Tibial nerve (tissue), 4 donors: ENCODE data around the gene LYRM4.

ENCODE experiments used
- EP300 ChIP-seq, 2 donors: sonication (generic); formaldehyde crosslinking; IDR thresholded peaks; one replicate each; pipeline ENCODE4 v1.6.1; 2017; ENCODE audit warnings: antibody characterized with exemption in 2 of 2, mild to moderate bottlenecking in 1 of 2
- POLR2A ChIP-seq, 2 donors: fragments of 450-650 bp; IDR thresholded peaks; one replicate each; pipeline ENCODE4 v1.6.1; 2017; ENCODE audit warnings: antibody characterized with exemption in 2 of 2, mild to moderate bottlenecking in 2 of 2, moderate library complexity in 2 of 2
- TF ChIP-seq, protein P1 (sequence below), 5 experiments: fragments of 200-600 bp in 3 of 5; fragments of 450-650 bp in 2 of 5; sonication (generic) in 3 of 5; IDR thresholded peaks; one replicate each; pipeline ENCODE4 v1.5.1; 2016 to 2019; ENCODE audit warnings: antibody characterized with exemption in 5 of 5, mild to moderate bottlenecking in 3 of 5, moderate library complexity in 2 of 5

- TF ChIP-seq, protein P1, sequence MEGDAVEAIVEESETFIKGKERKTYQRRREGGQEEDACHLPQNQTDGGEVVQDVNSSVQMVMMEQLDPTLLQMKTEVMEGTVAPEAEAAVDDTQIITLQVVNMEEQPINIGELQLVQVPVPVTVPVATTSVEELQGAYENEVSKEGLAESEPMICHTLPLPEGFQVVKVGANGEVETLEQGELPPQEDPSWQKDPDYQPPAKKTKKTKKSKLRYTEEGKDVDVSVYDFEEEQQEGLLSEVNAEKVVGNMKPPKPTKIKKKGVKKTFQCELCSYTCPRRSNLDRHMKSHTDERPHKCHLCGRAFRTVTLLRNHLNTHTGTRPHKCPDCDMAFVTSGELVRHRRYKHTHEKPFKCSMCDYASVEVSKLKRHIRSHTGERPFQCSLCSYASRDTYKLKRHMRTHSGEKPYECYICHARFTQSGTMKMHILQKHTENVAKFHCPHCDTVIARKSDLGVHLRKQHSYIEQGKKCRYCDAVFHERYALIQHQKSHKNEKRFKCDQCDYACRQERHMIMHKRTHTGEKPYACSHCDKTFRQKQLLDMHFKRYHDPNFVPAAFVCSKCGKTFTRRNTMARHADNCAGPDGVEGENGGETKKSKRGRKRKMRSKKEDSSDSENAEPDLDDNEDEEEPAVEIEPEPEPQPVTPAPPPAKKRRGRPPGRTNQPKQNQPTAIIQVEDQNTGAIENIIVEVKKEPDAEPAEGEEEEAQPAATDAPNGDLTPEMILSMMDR (IDR thresholded peaks at IDR 0.05): no peak
- TF ChIP-seq POLR2A (IDR thresholded peaks at IDR 0.05): no peak
- TF ChIP-seq EP300 (IDR thresholded peaks at IDR 0.05): no peak
Measured at GRCh38 chr6:5150551-5151075, 110.1 kb downstream of the LYRM4 start.
